ENCODE results near the gene EPO. TPM values are rescaled to one million over a fixed set of nuclear protein-coding genes. Genes with fewer than 3 reads are reported as not detected.

The EPO gene
- total RNA-seq, 1 donor from 2014 or later, result not detected

DNA sequence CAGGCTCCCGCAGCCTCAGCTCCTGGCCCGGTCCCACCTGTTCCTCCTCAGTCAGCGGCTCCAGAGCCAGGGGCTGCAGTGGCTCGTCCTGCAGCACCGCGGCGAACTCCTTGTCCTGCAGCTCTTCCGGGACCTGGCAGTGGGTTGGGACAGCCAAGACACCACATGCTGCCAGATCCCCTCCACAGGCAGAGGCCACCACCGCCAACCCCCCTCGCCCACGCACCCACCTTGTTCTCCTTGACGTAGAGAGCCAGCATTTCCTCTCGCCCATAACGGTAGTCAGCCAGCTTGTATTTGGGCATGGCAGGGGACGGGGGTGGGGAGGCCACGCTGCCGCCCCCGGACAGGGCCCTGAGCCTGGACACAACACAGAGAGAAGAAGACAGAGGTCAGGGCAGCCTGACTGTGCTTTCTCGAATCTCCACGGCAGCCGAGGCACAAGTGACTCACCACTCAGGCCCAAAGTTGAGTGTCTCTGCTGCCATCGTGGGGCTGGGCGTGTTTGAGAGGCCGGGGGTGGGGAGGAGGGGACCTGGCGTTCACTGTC, 32.4 kb upstream of the EPO start:
- H3K36me3 ChIP-seq, result peaks cover 63% of the 10 kb centered on the region

DNA sequence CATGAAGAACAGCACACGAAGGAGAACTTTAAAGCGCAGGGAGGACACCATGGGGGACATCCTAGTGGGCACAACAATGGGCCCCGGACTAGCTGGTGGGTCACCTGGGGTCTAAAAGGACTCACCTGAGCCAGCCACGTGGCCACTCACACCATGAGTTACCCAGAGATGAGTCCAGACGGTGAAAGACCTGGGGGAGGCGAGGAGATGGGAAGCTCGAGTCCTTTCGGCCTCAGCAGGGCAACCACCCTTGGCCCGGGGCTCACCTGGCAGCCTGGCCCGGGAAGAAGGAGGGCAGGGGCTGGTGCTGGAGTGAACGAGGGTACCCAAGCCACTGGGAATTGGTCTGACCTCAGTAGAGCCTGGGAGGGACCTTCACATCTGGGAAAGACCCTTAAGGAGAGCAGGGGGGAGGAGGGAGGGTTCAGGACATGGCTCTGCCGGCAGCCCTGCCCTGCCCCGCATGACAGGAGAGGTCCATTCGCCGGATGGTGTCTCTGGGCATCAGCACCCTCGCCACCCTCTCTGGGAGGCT, 31.9 kb upstream of the EPO start:
- Histone ChIP-seq H3K27me3 (ENCODE audit: low read depth) (no peaks in the 10 kb centered on the region), H3K4me1 (peaks cover 32% of the 10 kb centered on the region), H3K9me3 (no peaks in the 10 kb centered on the region), H3K4me3 (no peak overlapping the region), H3K36me3 (peaks cover 58% of the 10 kb centered on the region), H3K27ac (no peak overlapping the region)
- DNase-seq (no peak), ATAC-seq (no peak)
- intact Hi-C loops (cut with DNase I), result no loop called here
- TF ChIP-seq, protein P1, sequence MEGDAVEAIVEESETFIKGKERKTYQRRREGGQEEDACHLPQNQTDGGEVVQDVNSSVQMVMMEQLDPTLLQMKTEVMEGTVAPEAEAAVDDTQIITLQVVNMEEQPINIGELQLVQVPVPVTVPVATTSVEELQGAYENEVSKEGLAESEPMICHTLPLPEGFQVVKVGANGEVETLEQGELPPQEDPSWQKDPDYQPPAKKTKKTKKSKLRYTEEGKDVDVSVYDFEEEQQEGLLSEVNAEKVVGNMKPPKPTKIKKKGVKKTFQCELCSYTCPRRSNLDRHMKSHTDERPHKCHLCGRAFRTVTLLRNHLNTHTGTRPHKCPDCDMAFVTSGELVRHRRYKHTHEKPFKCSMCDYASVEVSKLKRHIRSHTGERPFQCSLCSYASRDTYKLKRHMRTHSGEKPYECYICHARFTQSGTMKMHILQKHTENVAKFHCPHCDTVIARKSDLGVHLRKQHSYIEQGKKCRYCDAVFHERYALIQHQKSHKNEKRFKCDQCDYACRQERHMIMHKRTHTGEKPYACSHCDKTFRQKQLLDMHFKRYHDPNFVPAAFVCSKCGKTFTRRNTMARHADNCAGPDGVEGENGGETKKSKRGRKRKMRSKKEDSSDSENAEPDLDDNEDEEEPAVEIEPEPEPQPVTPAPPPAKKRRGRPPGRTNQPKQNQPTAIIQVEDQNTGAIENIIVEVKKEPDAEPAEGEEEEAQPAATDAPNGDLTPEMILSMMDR (IDR thresholded peaks at IDR 0.05), result no peak

More for the DNA sequence above, 32.4 kb upstream of the EPO start:
- Histone ChIP-seq H3K4me1 (peaks cover 28% of the 10 kb centered on the region), H3K4me3 (no peak overlapping the region), H3K27ac (no peak overlapping the region), H3K9me3 (no peaks in the 10 kb centered on the region), H3K27me3 (ENCODE audit: low read depth) (no peaks in the 10 kb centered on the region)
- TF ChIP-seq, protein P1 (IDR thresholded peaks at IDR 0.05), result no peak
- intact Hi-C loops (cut with DNase I), result no loop called here
- ATAC-seq (no peak), DNase-seq (no peak)

DNA sequence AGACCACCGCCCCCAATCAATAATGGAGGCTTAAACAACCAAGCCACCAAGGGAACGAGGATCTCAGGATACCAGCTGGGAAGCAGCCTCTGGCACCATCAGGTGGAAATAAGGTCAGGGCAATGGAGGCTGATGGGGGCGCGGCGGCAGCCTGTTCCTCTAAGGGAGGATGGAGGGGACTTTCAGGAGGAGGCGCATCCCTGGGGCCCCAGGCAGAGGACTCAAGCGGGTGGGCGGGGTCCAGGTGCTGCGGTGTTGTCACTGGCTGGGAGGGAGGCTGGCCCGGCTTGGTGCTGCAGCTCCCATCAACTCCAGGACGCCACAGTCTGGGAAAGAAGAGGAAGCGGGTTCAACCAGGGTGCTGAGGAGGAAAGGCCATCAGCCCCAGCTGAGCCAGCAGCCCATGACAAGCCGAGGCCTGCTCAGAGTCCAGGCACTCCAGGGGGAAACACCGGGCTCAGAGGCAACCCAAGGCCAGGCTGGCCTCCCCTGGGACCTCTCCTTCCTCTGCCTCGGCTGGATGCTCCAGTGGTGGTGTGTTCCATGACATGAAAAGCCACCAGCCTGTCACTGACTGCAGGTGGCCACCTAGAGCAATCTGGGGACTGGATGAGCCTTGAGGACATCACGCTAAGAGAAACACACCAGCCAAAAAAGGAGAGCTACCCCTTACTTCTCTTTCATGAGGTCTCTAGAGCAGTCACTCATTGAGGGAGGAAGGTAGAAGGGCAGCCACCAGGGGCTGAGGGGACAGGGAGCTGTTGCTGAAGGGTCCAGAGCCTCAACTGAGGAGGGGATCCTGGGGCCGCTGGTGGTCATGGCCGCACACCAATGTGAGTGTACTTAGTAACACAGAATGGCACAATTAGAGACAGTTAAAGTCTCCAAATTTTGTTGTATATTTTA, 30.8 kb upstream of the EPO start:
- Histone ChIP-seq H3K4me1 (peaks cover 32% of the 10 kb centered on the region), H3K27ac (no peak overlapping the region), H3K36me3 (peaks cover 47% of the 10 kb centered on the region), H3K27me3 (ENCODE audit: low read depth) (no peaks in the 10 kb centered on the region), H3K4me3 (no peak overlapping the region), H3K9me3 (no peaks in the 10 kb centered on the region)
- intact Hi-C loops (cut with DNase I), result loop anchor here (10.0 kb wide), 1 partner anchor 125 kb away; no protein-coding TSS in a partner anchor
- no peak for DNase-seq
- TF ChIP-seq, protein P1 (IDR thresholded peaks at IDR 0.05), result no peak
- no peak for ATAC-seq

DNA sequence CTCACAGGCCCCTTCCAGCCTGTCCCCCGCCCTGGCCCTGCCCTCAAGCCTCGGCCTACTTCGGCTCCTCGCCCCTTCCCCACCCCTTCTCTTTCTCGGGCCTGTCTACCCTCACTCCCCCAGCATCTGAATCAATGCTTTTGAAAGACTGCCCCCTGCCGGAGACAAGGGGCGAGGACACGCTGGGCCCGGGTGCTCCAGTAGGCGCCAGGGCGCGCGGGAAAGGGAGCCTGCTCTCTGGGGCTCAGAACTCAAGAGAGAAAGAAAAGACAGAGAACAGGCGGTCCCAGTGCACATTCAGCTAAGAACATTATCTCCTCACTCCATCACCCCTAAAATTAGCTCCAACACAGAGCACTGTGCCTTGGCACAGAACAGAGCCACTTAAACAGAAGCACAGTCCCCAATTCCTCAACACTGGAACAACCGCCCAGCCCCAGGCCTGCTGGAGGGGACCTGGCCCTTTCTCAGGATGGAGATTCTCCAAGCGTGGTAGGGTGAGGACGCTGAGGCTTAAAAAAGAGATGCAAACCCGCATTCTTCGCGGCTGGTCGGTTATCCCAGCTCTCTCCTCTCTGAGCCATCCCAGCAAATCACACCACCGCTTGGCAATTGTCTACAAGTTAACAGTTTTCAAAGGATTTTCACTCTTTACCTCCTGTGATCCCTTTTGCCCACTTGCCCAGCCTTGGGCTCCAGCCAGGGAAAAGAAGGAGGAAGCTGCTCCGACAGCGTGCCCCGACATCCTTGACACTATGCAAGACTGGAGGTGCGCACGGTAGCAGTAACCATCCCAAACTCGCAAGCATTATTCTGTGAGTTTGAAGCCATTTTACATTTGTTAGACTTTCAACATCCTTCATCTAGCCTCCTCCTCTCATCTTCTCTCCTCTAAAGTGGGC, 28.3 kb upstream of the EPO start:
- Histone ChIP-seq H3K9me3 (no peaks in the 10 kb centered on the region), H3K4me3 (peak overlapping the region; percentile 80), H3K4me1 (peaks cover 36% of the 10 kb centered on the region), H3K36me3 (peaks cover 22% of the 10 kb centered on the region), H3K27ac (no peak overlapping the region), H3K27me3 (ENCODE audit: low read depth) (no peaks in the 10 kb centered on the region)
- intact Hi-C loops (cut with DNase I), result loop anchor here (10.0 kb wide), 1 partner anchor 127 kb away; no protein-coding TSS in a partner anchor
- TF ChIP-seq, protein P1 (IDR thresholded peaks at IDR 0.05), result peak; percentile 91
- DNase-seq (peak; percentile 84), ATAC-seq (peak; percentile 77 to 84)

DNA sequence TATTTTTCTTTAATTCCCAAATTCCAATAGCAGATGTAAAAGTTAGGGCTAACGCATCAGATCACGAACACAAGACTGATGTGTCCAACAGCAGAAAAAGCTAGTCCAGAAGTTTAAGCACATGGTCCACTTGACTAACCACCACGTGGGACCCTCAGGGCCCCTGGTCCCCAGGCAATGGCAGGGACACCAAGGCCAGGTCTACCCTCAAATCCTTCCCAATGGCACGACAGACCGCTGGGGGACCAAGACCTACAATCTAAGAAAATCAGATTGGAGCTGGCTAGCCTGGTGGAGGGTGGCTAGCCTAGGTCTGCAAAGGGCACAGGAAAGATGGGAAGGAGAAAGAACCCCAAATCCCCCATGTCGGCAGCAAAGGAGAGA, 27.7 kb upstream of the EPO start:
- intact Hi-C loops (cut with DNase I), result loop anchor here (10.0 kb wide), 1 partner anchor 128 kb away; no protein-coding TSS in a partner anchor
- TF ChIP-seq, protein P1 (IDR thresholded peaks at IDR 0.05), result no peak
- ATAC-seq (no peak), DNase-seq (no peak)
- Histone ChIP-seq H3K27ac (no peak overlapping the region), H3K9me3 (no peaks in the 10 kb centered on the region), H3K4me1 (peaks cover 36% of the 10 kb centered on the region), H3K4me3 (peak overlapping the region; percentile 80), H3K36me3 (peaks cover 16% of the 10 kb centered on the region), H3K27me3 (ENCODE audit: low read depth) (no peaks in the 10 kb centered on the region)

Data from lower lobe of right lung (tissue), 2 donors.